Measurements from ENCODE around the gene KDM1A. TPM values are rescaled to one million over a fixed set of nuclear protein-coding genes. Genes with fewer than 3 reads are reported as not detected.

Gene KDM1A
- total and polyA plus RNA-seq, 2 of the 13 experiments (the other 11 are each of a cell fraction or from before 2014, with no cell fraction given) = 81.3 to 173 TPM

GRCh38 chr1:23102289-23102688 lies 83.0 kb downstream of the KDM1A start:
- in situ Hi-C loops (cut with HindIII; ENCODE audit: extremely low pct_ligation_motif_present, low pct_unique_long_range_greater_than_20kb) = loop anchor here (10.0 kb wide), 1 partner anchor 173 kb away; no protein-coding TSS in a partner anchor
- no peak for FAIRE-seq

More at GRCh38 chr1:23102289-23102688, 83.0 kb downstream of the KDM1A start:
- Histone ChIP-seq H3K27ac (ENCODE audit: extremely low read length, insufficient read depth, low read length) (no peak overlapping the region), H3K79me2 (ENCODE audit: insufficient read depth, low read length) (no peaks in the 10 kb centered on the region), H2AFZ (ENCODE audit: low read length) (no peak overlapping the region), H3K9ac (ENCODE audit: insufficient read depth, low read depth, low read length) (no peak overlapping the region), H3K9me3 (ENCODE audit: low read length) (no peaks in the 10 kb centered on the region), H3K4me2 (ENCODE audit: low read depth, low read length) (no peak overlapping the region), H3K4me3 (replicated peaks in 1 of 3; ENCODE audit: insufficient read depth in 1 of 3, low read depth in 2 of 3, low read length in 3 of 3) (no peak overlapping the region), H3K27me3 (ENCODE audit: control insufficient read depth in 1 of 2, insufficient read depth in 2 of 2, low read length in 2 of 2) (no peaks in the 10 kb centered on the region), H3K4me1 (ENCODE audit: insufficient read depth, low read length) (peaks cover 38% of the 10 kb centered on the region), H3K36me3 (replicated peaks in 1 of 2; ENCODE audit: control insufficient read depth in 1 of 2, insufficient read depth in 2 of 2, low read length in 2 of 2) (peaks cover 0 to 8% of the 10 kb centered on the region in 2 experiments; a peak in 3 of 5 replicates), H4K20me1 (ENCODE audit: insufficient read depth, low read length) (peaks cover 4% of the 10 kb centered on the region)
- ChIA-PET CTCF (ENCODE audit: low intra/inter-chr PET ratio, low total read pairs) (interaction anchor here (1.3 kb wide), 1 partner anchor 80 kb away, joined by 4 read pairs; no protein-coding TSS in a partner anchor), POLR2A (interaction anchor here (1.1 kb wide), 1 partner anchor 82 kb away, joined by 3 read pairs; no protein-coding TSS in a partner anchor)
- DNase-seq (ENCODE audit: low spot score) (no peak), ATAC-seq (no peak)
- no peak for TF ChIP-seq ZNF121 (CRISPR knock-in tag; IDR thresholded peaks at IDR 0.05)
- TF ChIP-seq ZNF782 (CRISPR knock-in tag; IDR thresholded peaks at IDR 0.05; ENCODE audit: borderline replicate concordance) = no peak
- no peak for TF ChIP-seq ZNF747 (CRISPR knock-in tag; IDR thresholded peaks at IDR 0.05; ENCODE audit: borderline replicate concordance)
- no peak for TF ChIP-seq ZNF772 (CRISPR knock-in tag; IDR thresholded peaks at IDR 0.05)
- TF ChIP-seq, protein P1, sequence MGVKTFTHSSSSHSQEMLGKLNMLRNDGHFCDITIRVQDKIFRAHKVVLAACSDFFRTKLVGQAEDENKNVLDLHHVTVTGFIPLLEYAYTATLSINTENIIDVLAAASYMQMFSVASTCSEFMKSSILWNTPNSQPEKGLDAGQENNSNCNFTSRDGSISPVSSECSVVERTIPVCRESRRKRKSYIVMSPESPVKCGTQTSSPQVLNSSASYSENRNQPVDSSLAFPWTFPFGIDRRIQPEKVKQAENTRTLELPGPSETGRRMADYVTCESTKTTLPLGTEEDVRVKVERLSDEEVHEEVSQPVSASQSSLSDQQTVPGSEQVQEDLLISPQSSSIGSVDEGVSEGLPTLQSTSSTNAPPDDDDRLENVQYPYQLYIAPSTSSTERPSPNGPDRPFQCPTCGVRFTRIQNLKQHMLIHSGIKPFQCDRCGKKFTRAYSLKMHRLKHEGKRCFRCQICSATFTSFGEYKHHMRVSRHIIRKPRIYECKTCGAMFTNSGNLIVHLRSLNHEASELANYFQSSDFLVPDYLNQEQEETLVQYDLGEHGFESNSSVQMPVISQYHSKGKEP (CRISPR knock-in tag; IDR thresholded peaks at IDR 0.05) = no peak
- no peak for TF ChIP-seq FLYWCH1 (CRISPR knock-in tag; IDR thresholded peaks at IDR 0.05)
- no peak for TF ChIP-seq HNRNPUL1 (IDR thresholded peaks at IDR 0.05; ENCODE audit: low read depth, low read length)
- TF ChIP-seq GPBP1L1 (CRISPR knock-in tag; IDR thresholded peaks at IDR 0.05) = no peak
- no peak for TF ChIP-seq ZNF883 (CRISPR knock-in tag; IDR thresholded peaks at IDR 0.05; ENCODE audit: not compliant biosample characterization)
- TF ChIP-seq ZXDC (CRISPR knock-in tag; IDR thresholded peaks at IDR 0.05) = no peak
- no peak for TF ChIP-seq ZFP62 (CRISPR knock-in tag; IDR thresholded peaks at IDR 0.05)
- no peak for TF ChIP-seq ZNF496 (CRISPR knock-in tag; IDR thresholded peaks at IDR 0.05; ENCODE audit: insufficient replicate concordance)
- TF ChIP-seq MYNN (CRISPR knock-in tag; IDR thresholded peaks at IDR 0.05; ENCODE audit: low read depth) = no peak
- TF ChIP-seq ATF3 (CRISPR knock-in tag; IDR thresholded peaks at IDR 0.05) = no peak
- TF ChIP-seq CBFB (CRISPR knock-in tag; IDR thresholded peaks at IDR 0.05) = no peak
- WGBS (ENCODE audit: low lambda C conversion rate) = 67% methylated on average over 1 of the region's 1 CpG
- no TSS peak for BruUV-seq (replicated peaks)
- intact Hi-C loops (cut with micrococcal nuclease; ENCODE audit: unreplicated experiment) = no loop called here

Data from HepG2 (cell line).